ENCODE data around the gene NRP1.

- TF ChIP-seq CTCF (IDR thresholded peaks at IDR 0.05), result no peak
- TF ChIP-seq POLR2A (IDR thresholded peaks at IDR 0.05), result no peak
These were observed 75.5 kb downstream of the NRP1 start for GRCh38 chr10:33258967-33259366.
